A549 treated with AZD9567 at 1 μM for 4 hours (cell line): ENCODE data around the gene SIK2. TPM values are rescaled to one million over a fixed set of nuclear protein-coding genes. Genes with fewer than 3 reads are reported as not detected.

ENCODE experiments used
- total RNA-seq: library from RNA; stranded (reverse); fragments of 200-300 nt; extraction: Qiagen RNA extraction; gene quantifications from 5 replicates; pipeline ENCODE4 v1.2.3, GENCODE V29; 2022; ENCODE audit not compliant: insufficient read depth

Gene SIK2
- total RNA-seq = 6.8 to 8.3 TPM (median 7.3 TPM) in 5 replicates

GRCh38 chr11:111601979-111602864 is at the start of gene SIK2:
Gene SIK2, plus strand, starts transcription at chr11:111602449. Its CDS starts 115 bp downstream, at chr11:111602564.

GRCh38 chr11:111765984-111766833 is 164.0 kb downstream of the SIK2 start, which contains the start of gene PPP2R1B:
Gene PPP2R1B, minus strand, starts transcription at chr11:111766389. Its CDS starts 28 bp downstream, at chr11:111766361.

Other genes starting within 250 kb of the SIK2 start
- gene POU2AF1, start 223.2 kb upstream of the SIK2 start, total RNA-seq = 0.12 TPM in 1 of 5 replicates, not detected in the others
- 0.10 to 0.19 TPM (median 0.11 TPM) in 4 of 5 replicates, not detected in the other for gene BTG4, start 90.1 kb upstream of the SIK2 start, total RNA-seq
- not detected in 5 replicates for gene HOATZ, start 87.7 kb upstream of the SIK2 start, total RNA-seq
- 1.8 to 4.3 TPM (median 3.8 TPM) in 5 replicates for gene LAYN, start 61.7 kb upstream of the SIK2 start, total RNA-seq
- gene PPP2R1B, start 163.9 kb downstream of the SIK2 start, total RNA-seq = 15.1 to 19.7 TPM (median 19.0 TPM) in 5 replicates